H9 (cell line): ENCODE measurements around the gene NRG2. TPM values are rescaled to one million over a fixed set of nuclear protein-coding genes. Genes with fewer than 3 reads are reported as not detected.

Experiments
- DNase-seq: peaks from one replicate; pipeline ENCODE4 v3.0.0-alpha.2; 2017
- H2AFZ ChIP-seq: one replicate; pipeline ENCODE4 v1.6.1; 2013; ENCODE audit warnings: mild to moderate bottlenecking, low read length, control low read depth, moderate library complexity
- H2AK5ac ChIP-seq: 2 replicates; pipeline ENCODE4 v1.6.1; 2013; ENCODE audit warnings: low read length, control low read depth, mixed read lengths; ENCODE audit not compliant: insufficient read length
- H2BK120ac ChIP-seq: one replicate; pipeline ENCODE4 v1.6.1; 2013; ENCODE audit warnings: low read depth, mild to moderate bottlenecking, low read length, control low read depth, inconsistent platforms; ENCODE audit not compliant: poor library complexity, severe bottlenecking
- H2BK12ac ChIP-seq: 2 replicates; pipeline ENCODE4 v1.6.1; 2013; ENCODE audit warnings: low read length, control low read depth, mixed read lengths, low read depth; ENCODE audit not compliant: insufficient read length
- H2BK15ac ChIP-seq: 2 replicates; pipeline ENCODE4 v1.6.1; 2013; ENCODE audit warnings: low read depth, low read length, control low read depth
- H2BK20ac ChIP-seq: one replicate; pipeline ENCODE4 v1.6.1; 2013; ENCODE audit warnings: low read depth, mild to moderate bottlenecking, low read length, control low read depth, inconsistent platforms; ENCODE audit not compliant: poor library complexity, severe bottlenecking
- H2BK5ac ChIP-seq: 2 replicates; pipeline ENCODE4 v1.6.1; 2013; ENCODE audit warnings: low read length, control low read depth, mixed read lengths; ENCODE audit not compliant: insufficient read length
- H3K14ac ChIP-seq: 2 replicates; pipeline ENCODE4 v1.6.1; 2013; ENCODE audit warnings: low read length, control low read depth; ENCODE audit not compliant: insufficient read depth
- H3K18ac ChIP-seq: 2 replicates; pipeline ENCODE4 v1.6.1; 2013; ENCODE audit warnings: low read depth, mild to moderate bottlenecking, mixed read lengths, low read length, control low read depth; ENCODE audit not compliant: insufficient read length
- H3K23ac ChIP-seq: 2 replicates; pipeline ENCODE4 v1.6.1; 2013; ENCODE audit warnings: low read length, control low read depth, mixed read lengths, low read depth; ENCODE audit not compliant: insufficient read length
- H3K23me2 ChIP-seq: 2 replicates; pipeline ENCODE4 v1.6.1; 2013; ENCODE audit warnings: low read depth, mild to moderate bottlenecking, mixed read lengths, low read length, control low read depth; ENCODE audit not compliant: insufficient read length, poor library complexity, severe bottlenecking
- H3K27ac ChIP-seq: 2 replicates; pipeline ENCODE4 v1.5.1; 2013; ENCODE audit warnings: low read length, control low read depth, mixed read lengths, low read depth; ENCODE audit not compliant: insufficient read length
- H3K27me3 ChIP-seq: 2 replicates; pipeline ENCODE4 v1.6.1; 2013; ENCODE audit warnings: low read length, control low read depth, inconsistent platforms; ENCODE audit not compliant: insufficient read depth
- H3K4ac ChIP-seq: 2 replicates; pipeline ENCODE4 v1.6.1; 2013; ENCODE audit warnings: low read depth, mild to moderate bottlenecking, control low read depth, inconsistent platforms, low read length, moderate library complexity
- H3K4me1 ChIP-seq: 2 replicates; pipeline ENCODE4 v1.6.1; 2013; ENCODE audit warnings: low read length, control low read depth, inconsistent platforms; ENCODE audit not compliant: insufficient read depth
- H3K4me2 ChIP-seq: 2 replicates; pipeline ENCODE4 v1.6.1; 2013; ENCODE audit warnings: low read length, control low read depth, mixed read lengths; ENCODE audit not compliant: insufficient read length, insufficient read depth
- H3K56ac ChIP-seq: 2 replicates; pipeline ENCODE4 v1.6.1; 2013; ENCODE audit warnings: low read depth, mild to moderate bottlenecking, mixed read lengths, low read length, control low read depth; ENCODE audit not compliant: insufficient read length
- H3K79me1 ChIP-seq: 2 replicates; pipeline ENCODE4 v1.6.1; 2013; ENCODE audit warnings: low read depth, mild to moderate bottlenecking, moderate library complexity, low read length, control low read depth, inconsistent platforms; ENCODE audit not compliant: insufficient read depth, poor library complexity, severe bottlenecking
- H3K79me2 ChIP-seq: 2 replicates; pipeline ENCODE4 v1.6.1; 2013; ENCODE audit warnings: low read length, control low read depth, inconsistent platforms; ENCODE audit not compliant: insufficient read depth
- H3K9ac ChIP-seq: 2 replicates; pipeline ENCODE4 v1.6.1; 2013; ENCODE audit warnings: low read length, control low read depth, mixed read lengths; ENCODE audit not compliant: insufficient read length; ENCODE audit errors: extremely low read depth
- H3K9me3 ChIP-seq: one replicate; pipeline ENCODE4 v1.6.1; 2013; ENCODE audit warnings: low read depth, low read length, inconsistent platforms; ENCODE audit not compliant: control insufficient read depth
- H3T11ph ChIP-seq: one replicate; pipeline ENCODE4 v1.6.1; 2013; ENCODE audit warnings: mild to moderate bottlenecking, low read length, control low read depth, inconsistent platforms
- H4K20me1 ChIP-seq: one replicate; pipeline ENCODE4 v1.6.1; 2013; ENCODE audit not compliant: control insufficient read depth, insufficient read length, insufficient read depth
- H4K5ac ChIP-seq: 2 replicates; pipeline ENCODE4 v1.6.1; 2013; ENCODE audit warnings: low read depth, mild to moderate bottlenecking, mixed read lengths, low read length, control low read depth; ENCODE audit not compliant: insufficient read length
- H4K8ac ChIP-seq: replicated peaks from 2 replicates; pipeline ENCODE4 v1.6.1; 2013; ENCODE audit warnings: low read length, control low read depth, mixed read lengths, low read depth; ENCODE audit not compliant: insufficient read length
- H4K91ac ChIP-seq: 2 replicates; pipeline ENCODE4 v1.6.1; 2013; ENCODE audit warnings: low read depth, mild to moderate bottlenecking, moderate library complexity, mixed read lengths, low read length, control low read depth; ENCODE audit not compliant: insufficient read length
- H3K27ac Mint-ChIP-seq, 3 experiments: 2 replicates in 2 of 3; 3 replicates in 1 of 3; pipeline ENCODE4 v1.8.0; 2020 to 2021; ENCODE audit warnings: mixed read lengths in 3 of 3, mild to moderate bottlenecking in 1 of 3, moderate library complexity in 1 of 3
- H3K27me3 Mint-ChIP-seq: 2 replicates; pipeline ENCODE4 v1.8.0; 2021; ENCODE audit warnings: low read depth, mild to moderate bottlenecking, moderate library complexity, mixed read lengths
- H3K36me3 Mint-ChIP-seq, 3 experiments: 2 replicates in 2 of 3; 3 replicates in 1 of 3; pipeline ENCODE4 v1.8.0; 2020 to 2021; ENCODE audit warnings: low read depth in 3 of 3, mixed read lengths in 3 of 3; ENCODE audit not compliant: insufficient read depth in 1 of 3
- H3K4me1 Mint-ChIP-seq, 2 experiments: 2 replicates each; pipeline ENCODE4 v1.8.0; 2020; ENCODE audit warnings: mixed read lengths in 2 of 2
- H3K4me3 Mint-ChIP-seq, 2 experiments: 2 replicates in 1 of 2; 3 replicates in 1 of 2; pipeline ENCODE4 v1.8.0; 2020 to 2021; ENCODE audit warnings: mild to moderate bottlenecking in 2 of 2, mixed read lengths in 2 of 2, moderate library complexity in 1 of 2
- H3K9me3 Mint-ChIP-seq, 2 experiments: 2 replicates in 1 of 2; 3 replicates in 1 of 2; pipeline ENCODE4 v1.8.0; 2020; ENCODE audit warnings: mild to moderate bottlenecking in 2 of 2, mixed read lengths in 2 of 2, moderate library complexity in 1 of 2
- WGBS: extraction: QIAGEN DNeasy Blood & Tissue Kit; methylation state at CpG from one replicate; pipeline ENCODE4 v1.1.7; 2013; ENCODE audit warnings: missing lambda C conversion rate, low lambda C conversion rate, mixed read lengths; ENCODE audit not compliant: insufficient read length; ENCODE audit errors: extremely low coverage; 5-methylcytosine and 5-hydroxymethylcytosine counted together
- total RNA-seq: library from RNA; stranded (reverse); gene quantifications from 2 replicates; pipeline ENCODE4 v1.2.1, GENCODE V29; 2021
- TF ChIP-seq, protein P1 (sequence below): fragments of 200-600 bp; sonication (generic); conservative IDR thresholded peaks from 3 replicates; pipeline ENCODE4 v1.8.0; 2021; ENCODE audit warnings: antibody characterized with exemption, mild to moderate bottlenecking

The NRG2 gene
- total RNA-seq, 1 experiment from 2014 or later: not detected

DNA sequence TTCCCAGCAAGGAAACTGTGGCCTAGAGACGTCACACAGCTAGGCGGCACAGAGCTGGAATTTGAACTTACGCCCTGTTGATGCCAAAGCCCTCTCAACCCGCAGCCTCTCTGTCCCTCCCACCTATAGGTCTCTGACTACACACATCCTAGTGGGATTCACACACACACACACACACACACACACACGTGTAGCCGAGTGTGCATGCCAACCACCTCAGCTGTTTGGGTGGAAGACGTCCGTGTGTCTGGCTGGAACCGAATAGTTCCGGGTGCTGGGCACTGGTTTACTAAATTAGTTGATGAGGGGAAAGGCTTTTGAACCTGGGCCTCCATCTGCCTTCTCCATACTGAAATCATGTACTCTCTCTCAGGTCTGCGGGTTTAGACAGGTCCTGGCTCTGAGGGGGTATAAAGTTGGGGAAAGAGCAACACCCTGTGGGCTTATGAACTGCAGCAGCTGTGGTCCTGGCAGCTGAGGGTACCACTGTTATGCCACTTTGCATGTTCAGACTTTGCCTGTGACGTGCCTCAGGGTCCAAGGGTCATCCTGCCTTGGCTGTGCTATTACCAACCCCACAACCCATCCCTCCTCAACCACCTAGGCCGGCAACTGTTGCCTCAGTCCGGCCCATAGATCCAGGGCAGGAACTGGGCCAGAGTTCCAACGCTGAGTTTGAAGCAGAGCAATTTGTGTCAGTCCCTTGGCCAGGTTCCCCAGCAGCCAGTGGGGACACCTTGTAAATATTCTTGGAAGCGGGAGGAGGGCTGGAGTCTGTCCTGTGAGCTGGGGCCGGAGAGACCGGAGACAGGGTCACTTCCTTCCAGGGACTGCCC lies 197.0 kb downstream of the NRG2 start:
- Histone ChIP-seq H4K91ac (no peak overlapping the region), H3T11ph (no peak overlapping the region), H3K23ac (no peak overlapping the region), H3K79me1 (no peaks in the 10 kb centered on the region), H3K4ac (no peak overlapping the region), H3K23me2 (no peaks in the 10 kb centered on the region), H2BK15ac (no peak overlapping the region), H4K5ac (no peak overlapping the region), H3K4me1 (no peaks in the 10 kb centered on the region), H2AK5ac (no peak overlapping the region), H2BK20ac (no peak overlapping the region), H3K18ac (no peak overlapping the region), H3K4me2 (no peak overlapping the region), H4K20me1 (no peaks in the 10 kb centered on the region), H2BK5ac (no peak overlapping the region), H3K14ac (no peak overlapping the region), H2BK12ac (no peak overlapping the region), H3K9me3 (no peaks in the 10 kb centered on the region), H2AFZ (no peak overlapping the region), H3K27ac (no peak overlapping the region), H2BK120ac (no peak overlapping the region), H4K8ac (no peak overlapping the region), H3K9ac (no peak overlapping the region), H3K27me3 (peaks cover 17% of the 10 kb centered on the region; the same call in 1 of the 2 replicates), H3K56ac (no peak overlapping the region), H3K79me2 (no peaks in the 10 kb centered on the region)
- H3K4me3 Mint-ChIP-seq: no peak overlapping the region; a peak in 1 of 5 replicates
- no peaks in the 10 kb centered on the region for H3K36me3 Mint-ChIP-seq
- H3K9me3 Mint-ChIP-seq: no peaks in the 10 kb centered on the region
- peaks cover 79% of the 10 kb centered on the region for H3K27me3 Mint-ChIP-seq
- peaks cover 7 to 10% of the 10 kb centered on the region in 2 experiments for H3K4me1 Mint-ChIP-seq
- TF ChIP-seq, protein P1, sequence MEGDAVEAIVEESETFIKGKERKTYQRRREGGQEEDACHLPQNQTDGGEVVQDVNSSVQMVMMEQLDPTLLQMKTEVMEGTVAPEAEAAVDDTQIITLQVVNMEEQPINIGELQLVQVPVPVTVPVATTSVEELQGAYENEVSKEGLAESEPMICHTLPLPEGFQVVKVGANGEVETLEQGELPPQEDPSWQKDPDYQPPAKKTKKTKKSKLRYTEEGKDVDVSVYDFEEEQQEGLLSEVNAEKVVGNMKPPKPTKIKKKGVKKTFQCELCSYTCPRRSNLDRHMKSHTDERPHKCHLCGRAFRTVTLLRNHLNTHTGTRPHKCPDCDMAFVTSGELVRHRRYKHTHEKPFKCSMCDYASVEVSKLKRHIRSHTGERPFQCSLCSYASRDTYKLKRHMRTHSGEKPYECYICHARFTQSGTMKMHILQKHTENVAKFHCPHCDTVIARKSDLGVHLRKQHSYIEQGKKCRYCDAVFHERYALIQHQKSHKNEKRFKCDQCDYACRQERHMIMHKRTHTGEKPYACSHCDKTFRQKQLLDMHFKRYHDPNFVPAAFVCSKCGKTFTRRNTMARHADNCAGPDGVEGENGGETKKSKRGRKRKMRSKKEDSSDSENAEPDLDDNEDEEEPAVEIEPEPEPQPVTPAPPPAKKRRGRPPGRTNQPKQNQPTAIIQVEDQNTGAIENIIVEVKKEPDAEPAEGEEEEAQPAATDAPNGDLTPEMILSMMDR: no peak
- no peak overlapping the region for H3K27ac Mint-ChIP-seq
- no peak for DNase-seq
- WGBS: no CpG with 5 or more reads among the region's 18 CpGs
